Measurements from ENCODE around the gene MYCL.

- TF ChIP-seq CTCF (IDR thresholded peaks at IDR 0.05) (no peak), POLR2A (IDR thresholded peaks at IDR 0.05) (no peak)
Measured at GRCh38 chr1:39876144-39876543, 25.6 kb downstream of the MYCL start.
